ENCODE results near the gene DMRT3.

DNA sequence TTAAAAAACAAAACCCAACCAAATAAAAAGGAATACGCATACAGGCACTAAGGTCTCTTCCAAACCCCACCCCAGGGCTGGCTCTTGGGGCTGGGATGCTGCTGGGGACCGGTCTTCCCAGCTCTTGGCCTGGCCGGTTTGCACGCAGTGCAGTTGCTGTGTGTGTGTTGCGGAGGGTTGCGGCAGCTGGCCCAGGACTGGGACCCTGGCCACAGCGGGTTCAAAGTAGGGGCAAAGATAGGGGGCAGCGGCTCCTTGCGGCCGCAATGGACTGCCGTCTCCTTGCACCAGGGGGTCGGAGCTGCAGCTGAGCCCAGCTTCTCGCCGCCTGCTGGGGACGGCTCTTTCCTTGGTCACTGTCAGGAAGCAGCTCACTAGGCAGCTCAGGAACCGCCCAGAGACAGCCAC, 5.0 kb downstream of the DMRT3 start:
- TF ChIP-seq, protein P1, sequence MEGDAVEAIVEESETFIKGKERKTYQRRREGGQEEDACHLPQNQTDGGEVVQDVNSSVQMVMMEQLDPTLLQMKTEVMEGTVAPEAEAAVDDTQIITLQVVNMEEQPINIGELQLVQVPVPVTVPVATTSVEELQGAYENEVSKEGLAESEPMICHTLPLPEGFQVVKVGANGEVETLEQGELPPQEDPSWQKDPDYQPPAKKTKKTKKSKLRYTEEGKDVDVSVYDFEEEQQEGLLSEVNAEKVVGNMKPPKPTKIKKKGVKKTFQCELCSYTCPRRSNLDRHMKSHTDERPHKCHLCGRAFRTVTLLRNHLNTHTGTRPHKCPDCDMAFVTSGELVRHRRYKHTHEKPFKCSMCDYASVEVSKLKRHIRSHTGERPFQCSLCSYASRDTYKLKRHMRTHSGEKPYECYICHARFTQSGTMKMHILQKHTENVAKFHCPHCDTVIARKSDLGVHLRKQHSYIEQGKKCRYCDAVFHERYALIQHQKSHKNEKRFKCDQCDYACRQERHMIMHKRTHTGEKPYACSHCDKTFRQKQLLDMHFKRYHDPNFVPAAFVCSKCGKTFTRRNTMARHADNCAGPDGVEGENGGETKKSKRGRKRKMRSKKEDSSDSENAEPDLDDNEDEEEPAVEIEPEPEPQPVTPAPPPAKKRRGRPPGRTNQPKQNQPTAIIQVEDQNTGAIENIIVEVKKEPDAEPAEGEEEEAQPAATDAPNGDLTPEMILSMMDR (IDR thresholded peaks at IDR 0.05) = no peak
- TF ChIP-seq POLR2A (IDR thresholded peaks at IDR 0.05) = no peak
